Dermis microvascular lymphatic vessel endothelial cell (primary cell): ENCODE data around the gene SPOCK3. TPM values are rescaled to one million over a fixed set of nuclear protein-coding genes. Genes with fewer than 3 reads are reported as not detected.
"Not testable (repeated sequence)": the region's sequence is repeated elsewhere in the genome, so short reads cannot be mapped to it uniquely, and the experiment has no call there.

Experiments
- DNase-seq, 2 donors: peaks; one replicate each; pipeline versions ENCODE4 v3.0.0 to v3.0.0-alpha.2; 2010; ENCODE audit warnings: low read depth in 2 of 2
- total RNA-seq: library from RNA; depleted of rRNA; stranded (reverse); fragments of >200 nt; gene quantifications from 2 replicates; pipeline ENCODE4 v1.2.1, GENCODE V29; 2014

Gene SPOCK3
- total RNA-seq, 1 donor from 2014 or later, result not detected

DNA sequence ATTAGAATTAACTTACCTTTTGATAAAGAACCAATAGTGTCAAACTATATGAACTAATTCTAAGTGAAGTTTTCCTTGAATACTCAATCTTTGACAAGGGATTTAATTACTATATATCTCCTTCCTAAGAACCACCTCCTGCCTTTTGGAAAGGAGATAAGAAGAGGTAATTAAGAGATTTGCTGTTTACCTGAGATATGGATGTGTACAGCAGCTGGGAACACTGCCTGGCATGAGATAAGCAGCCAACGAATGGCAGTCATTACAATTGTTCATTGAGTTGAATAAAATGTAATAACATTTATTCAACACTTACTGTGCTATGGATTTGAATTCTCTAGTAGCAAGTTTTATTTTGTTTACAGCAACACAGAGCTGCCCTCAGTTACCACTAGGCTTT, 407.1 kb downstream of the SPOCK3 start:
- no peak for DNase-seq

DNA sequence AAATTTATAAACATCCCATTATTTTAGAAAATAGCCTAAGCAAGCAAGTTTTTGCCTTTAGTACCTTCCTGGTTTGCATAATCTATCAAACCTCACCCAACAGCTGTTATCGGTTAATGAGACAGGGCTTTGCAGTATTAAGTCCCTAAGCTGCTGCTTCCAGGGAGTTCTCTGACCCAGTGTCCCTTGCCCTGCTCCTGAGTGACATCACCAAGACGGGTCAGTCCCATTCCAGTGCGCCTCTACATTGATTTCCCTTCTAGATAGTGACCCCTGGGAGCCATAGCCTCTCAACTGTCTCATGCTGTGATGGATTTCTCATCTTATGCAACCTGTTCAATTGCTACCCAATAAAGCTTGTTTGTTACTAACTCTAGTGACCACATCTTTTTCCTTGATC, 410.4 kb downstream of the SPOCK3 start:
- no peak for DNase-seq

DNA sequence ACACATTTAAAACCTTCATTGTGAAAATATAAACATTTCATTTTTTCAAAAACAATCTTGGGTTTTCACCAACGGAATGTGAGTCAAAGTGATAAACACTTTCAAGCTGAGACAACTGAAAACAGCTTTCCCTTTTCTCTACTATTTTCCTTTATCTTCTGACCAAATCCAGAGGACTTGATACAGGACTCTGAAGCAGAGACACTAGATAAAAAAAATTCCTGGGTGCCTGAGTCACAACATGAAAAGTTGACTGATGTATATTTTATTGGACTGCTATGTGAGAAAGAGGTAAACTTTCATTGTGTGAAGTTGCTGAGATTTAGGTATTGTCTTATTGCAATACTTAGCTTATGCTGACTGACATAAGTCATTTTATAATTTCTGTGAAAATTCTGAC, 411.2 kb downstream of the SPOCK3 start:
- no peak for DNase-seq

DNA sequence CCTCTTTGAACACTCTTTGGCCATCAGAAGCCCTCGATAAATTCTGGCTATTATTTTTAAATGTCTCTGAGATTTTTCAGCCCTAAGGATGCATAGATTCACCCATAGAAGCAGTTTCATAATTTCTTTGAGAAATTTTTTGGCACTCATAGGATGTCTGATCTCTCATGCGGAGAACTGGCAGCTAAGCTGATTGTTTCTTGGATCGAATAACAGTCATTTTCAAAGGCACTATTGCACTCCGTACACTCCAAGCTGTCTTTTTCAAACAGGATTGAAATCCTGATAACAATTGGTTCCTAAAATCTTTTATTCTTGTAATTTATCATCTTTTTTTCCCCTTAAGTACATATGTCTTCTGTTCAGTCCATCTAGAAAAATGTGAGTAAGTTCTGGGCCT, 411.9 kb downstream of the SPOCK3 start:
- no peak for DNase-seq

- DNase-seq, result no peak
Observed at GRCh38 chr4:166816890-166817289, 417.4 kb downstream of the SPOCK3 start.

GRCh38 chr4:166808380-166808779, 425.9 kb downstream of the SPOCK3 start:
- DNase-seq, result no peak

DNA sequence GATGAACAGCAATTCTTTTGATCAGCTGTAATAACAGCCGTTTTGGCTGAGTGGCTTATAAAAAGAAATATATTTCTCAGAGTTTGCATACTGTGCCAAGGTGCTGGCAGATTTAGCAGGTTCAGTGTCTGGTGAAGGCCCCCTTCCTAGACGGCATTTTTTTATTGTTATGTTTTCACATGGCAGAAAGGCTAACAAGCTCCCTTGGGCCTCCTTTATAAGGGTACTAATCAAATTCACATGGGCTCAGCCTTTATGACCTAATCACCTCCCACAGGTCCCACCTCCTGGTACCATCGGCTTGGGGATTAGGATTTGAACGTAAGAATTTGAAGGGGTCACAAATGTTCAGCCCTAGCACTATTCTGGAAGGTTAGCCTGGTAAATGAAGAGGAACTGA, 431.9 kb downstream of the SPOCK3 start:
- no peak for DNase-seq

DNA sequence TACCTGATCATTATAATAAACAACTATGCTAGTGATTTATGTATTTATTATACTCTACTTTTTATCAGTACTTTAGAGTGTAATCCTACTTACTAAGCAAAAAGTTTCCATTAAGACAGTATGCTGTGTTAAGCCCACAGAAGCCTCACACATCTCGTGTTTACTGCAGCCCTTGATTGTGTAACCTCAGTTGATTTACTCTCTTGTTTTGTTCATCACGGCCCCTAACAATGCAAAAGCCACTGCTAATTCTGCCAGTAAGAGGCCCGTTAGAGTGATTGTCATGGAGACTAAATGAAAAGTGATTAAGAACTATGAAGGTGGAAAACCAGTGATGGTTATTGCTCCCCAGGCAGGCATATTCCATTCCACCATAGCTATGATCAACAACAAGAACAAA, 436.2 kb downstream of the SPOCK3 start:
- no peak for DNase-seq

GRCh38 chr4:166777760-166778159, 456.5 kb downstream of the SPOCK3 start:
- no peak for DNase-seq

DNA sequence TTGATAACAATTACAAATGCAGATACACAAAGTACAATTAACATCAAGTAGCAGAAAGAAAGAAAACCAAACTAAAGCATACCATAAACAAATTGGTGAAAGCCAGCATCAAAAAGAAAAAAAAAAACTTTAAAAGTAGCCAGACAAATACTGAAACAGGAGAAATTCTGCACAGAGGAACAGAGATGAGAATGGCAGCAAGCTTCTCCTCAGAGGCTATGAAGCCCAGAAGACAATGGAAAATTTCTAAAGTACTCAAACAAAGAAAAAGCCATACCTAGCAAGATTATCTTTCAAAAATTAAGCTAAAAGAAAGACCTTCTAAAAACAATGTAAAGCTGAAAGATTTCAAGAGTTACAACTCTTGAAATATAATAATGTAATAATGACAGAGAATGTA, 471.3 kb downstream of the SPOCK3 start:
- no peak for DNase-seq

DNA sequence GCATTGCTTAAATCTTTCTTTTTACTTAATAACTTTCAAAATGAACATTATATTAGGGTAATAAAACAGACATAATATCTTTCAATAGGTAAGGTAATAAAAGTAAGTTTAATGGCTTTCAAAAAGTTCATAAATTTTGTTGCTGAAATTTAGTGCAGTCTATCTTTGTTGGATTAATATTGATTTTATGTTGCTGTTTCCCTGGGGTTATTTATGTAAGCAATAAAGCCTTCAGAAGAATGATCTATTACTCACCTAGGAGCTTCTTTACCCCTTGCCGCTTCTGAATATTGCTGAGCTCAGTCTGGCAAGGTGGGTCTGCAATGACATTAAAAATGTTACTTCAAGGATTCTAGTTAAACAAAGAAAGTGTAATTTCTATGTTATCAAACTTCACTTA, 492.6 kb downstream of the SPOCK3 start:
- no peak for DNase-seq

DNA sequence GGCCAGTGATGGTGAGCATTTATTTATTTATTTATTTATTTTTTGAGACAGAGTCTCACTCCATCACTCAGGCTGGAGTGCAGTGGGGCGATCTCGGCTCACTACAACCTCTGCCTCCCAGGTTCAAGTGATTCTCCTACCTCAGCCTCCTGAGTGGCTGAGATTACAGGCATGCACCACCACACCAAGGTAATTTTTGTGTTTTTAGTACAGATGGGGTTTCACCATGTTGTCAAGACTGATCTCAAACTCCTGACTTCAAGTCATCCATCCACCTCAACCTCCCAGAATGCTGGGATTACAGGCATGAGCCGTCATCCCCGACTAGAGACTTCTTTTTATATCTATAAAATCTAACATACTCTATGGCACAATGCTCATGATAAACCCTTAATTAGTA, 495.1 kb downstream of the SPOCK3 start:
- not testable (repeated sequence) for DNase-seq

DNA sequence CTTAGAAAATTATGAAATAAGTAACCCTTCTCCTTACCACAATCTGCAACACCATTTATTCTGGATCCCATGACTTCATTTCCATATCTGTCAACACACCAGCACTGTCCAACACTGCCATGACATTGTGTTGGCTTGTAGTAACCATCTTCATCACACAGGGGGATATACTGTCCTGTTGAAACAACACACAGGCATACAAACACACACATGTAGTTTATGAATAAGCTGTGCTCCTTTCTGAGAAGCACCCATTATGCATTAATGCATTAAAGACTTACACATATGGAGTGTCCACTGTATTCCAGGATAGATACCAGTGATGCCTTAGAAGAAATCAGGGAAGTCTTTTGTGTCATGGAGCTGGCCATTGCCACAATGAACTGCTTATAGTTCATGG, 496.9 kb downstream of the SPOCK3 start:
- DNase-seq, result no peak

DNA sequence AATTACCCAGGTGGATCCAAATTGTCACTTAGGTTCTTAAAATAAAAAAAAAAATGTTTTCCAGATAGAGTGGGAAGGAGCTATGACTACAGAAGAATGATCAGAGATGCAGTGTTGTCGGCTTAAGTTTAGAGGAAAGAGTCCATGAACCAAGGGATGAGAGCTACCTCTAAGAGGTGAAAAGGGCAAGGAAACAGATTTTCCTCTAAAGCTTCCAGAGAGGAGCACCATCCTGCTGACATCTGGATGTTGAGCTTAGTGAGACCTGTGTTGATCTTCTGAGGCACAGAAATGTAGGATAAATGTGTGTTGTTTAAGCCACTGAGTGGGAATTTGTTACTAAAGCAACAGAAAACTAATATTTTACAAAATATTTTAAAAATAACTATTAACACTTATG, 498.7 kb downstream of the SPOCK3 start:
- no peak for DNase-seq

GRCh38 chr4:166734797-166735196, 499.5 kb downstream of the SPOCK3 start:
- DNase-seq, result no peak

GRCh38 chr4:166733686-166734085, 500.6 kb downstream of the SPOCK3 start:
- DNase-seq, result no peak

DNA sequence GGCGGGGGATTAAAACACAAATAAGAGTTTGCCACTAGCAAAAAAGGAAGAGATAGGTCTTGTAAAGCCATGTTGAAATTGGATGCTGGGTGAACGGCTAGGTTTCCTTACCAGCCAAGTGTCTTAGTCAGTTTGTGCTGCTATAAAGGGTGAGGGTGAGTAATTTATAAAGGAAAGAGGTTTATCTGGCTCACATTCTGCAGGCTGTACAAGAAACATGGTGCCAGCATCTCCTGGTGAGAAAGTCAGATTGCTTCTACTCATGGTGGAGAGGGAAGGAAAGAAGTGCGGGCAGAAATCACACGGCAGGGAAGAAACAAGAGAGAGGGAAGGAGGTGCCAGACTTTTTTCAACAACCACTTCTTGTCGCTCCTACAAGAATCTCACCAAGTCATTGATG, 507.5 kb downstream of the SPOCK3 start:
- DNase-seq, result no peak

GRCh38 chr4:166724369-166724768, 509.9 kb downstream of the SPOCK3 start:
- DNase-seq, result no peak

GRCh38 chr4:166723532-166724140, 510.7 kb downstream of the SPOCK3 start:
- DNase-seq, result no peak

GRCh38 chr4:166715748-166716713, 518.3 kb downstream of the SPOCK3 start:
- DNase-seq, result not testable (repeated sequence)

DNA sequence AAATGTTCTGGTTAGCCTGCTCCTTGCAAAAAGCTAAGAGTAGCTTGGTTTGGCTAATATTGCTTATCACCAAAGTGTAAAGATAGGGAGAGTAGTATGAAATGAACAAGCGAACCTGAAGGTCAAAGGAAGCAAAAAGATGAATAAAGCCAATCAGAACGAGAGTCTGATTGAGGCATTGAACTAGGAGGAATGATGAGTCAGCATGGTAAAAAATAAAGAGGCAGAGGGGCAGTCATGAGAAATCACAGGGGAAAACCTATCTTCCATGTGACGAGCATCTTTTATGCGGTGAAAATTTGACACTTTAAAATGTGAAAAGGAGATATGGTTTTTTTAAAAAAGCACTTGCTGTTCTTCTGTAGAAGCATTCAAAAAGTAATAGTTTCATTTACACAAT, 533.7 kb downstream of the SPOCK3 start:
- no peak for DNase-seq

DNA sequence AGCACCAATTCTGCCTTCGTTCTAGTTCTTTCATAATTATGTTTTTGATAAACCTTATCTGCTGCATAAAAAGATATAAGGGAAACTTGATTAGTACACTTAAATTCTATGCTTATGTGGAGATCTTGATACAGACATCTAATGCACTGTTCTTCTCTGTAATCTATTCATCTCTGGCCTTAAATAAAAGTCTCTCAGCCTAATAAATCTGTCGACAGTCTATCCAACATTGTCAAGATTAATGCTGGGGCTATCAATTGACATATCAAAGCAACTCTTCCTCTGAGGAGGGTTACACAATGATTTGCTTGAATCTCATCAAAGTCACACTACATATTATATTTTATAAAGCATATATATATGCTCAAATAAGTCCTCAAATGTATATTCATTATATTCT, 545.5 kb downstream of the SPOCK3 start:
- no peak for DNase-seq

- no peak for DNase-seq
Observed at GRCh38 chr4:166687828-166688227, 546.5 kb downstream of the SPOCK3 start.
